H9 (cell line): ENCODE results near the gene PDXP. TPM values are rescaled to one million over a fixed set of nuclear protein-coding genes. Genes with fewer than 3 reads are reported as not detected.

ENCODE experiments used
- DNase-seq: peaks from one replicate; pipeline ENCODE4 v3.0.0-alpha.2; 2017
- H2AFZ ChIP-seq: one replicate; pipeline ENCODE4 v1.6.1; 2013; ENCODE audit warnings: mild to moderate bottlenecking, low read length, control low read depth, moderate library complexity
- H2AK5ac ChIP-seq: 2 replicates; pipeline ENCODE4 v1.6.1; 2013; ENCODE audit warnings: low read length, control low read depth, mixed read lengths; ENCODE audit not compliant: insufficient read length
- H2BK120ac ChIP-seq: one replicate; pipeline ENCODE4 v1.6.1; 2013; ENCODE audit warnings: low read depth, mild to moderate bottlenecking, low read length, control low read depth, inconsistent platforms; ENCODE audit not compliant: poor library complexity, severe bottlenecking
- H2BK12ac ChIP-seq: 2 replicates; pipeline ENCODE4 v1.6.1; 2013; ENCODE audit warnings: low read length, control low read depth, mixed read lengths, low read depth; ENCODE audit not compliant: insufficient read length
- H2BK15ac ChIP-seq: 2 replicates; pipeline ENCODE4 v1.6.1; 2013; ENCODE audit warnings: low read depth, low read length, control low read depth
- H2BK20ac ChIP-seq: one replicate; pipeline ENCODE4 v1.6.1; 2013; ENCODE audit warnings: low read depth, mild to moderate bottlenecking, low read length, control low read depth, inconsistent platforms; ENCODE audit not compliant: poor library complexity, severe bottlenecking
- H2BK5ac ChIP-seq: 2 replicates; pipeline ENCODE4 v1.6.1; 2013; ENCODE audit warnings: low read length, control low read depth, mixed read lengths; ENCODE audit not compliant: insufficient read length
- H3K14ac ChIP-seq: 2 replicates; pipeline ENCODE4 v1.6.1; 2013; ENCODE audit warnings: low read length, control low read depth; ENCODE audit not compliant: insufficient read depth
- H3K18ac ChIP-seq: 2 replicates; pipeline ENCODE4 v1.6.1; 2013; ENCODE audit warnings: low read depth, mild to moderate bottlenecking, mixed read lengths, low read length, control low read depth; ENCODE audit not compliant: insufficient read length
- H3K23ac ChIP-seq: 2 replicates; pipeline ENCODE4 v1.6.1; 2013; ENCODE audit warnings: low read length, control low read depth, mixed read lengths, low read depth; ENCODE audit not compliant: insufficient read length
- H3K23me2 ChIP-seq: 2 replicates; pipeline ENCODE4 v1.6.1; 2013; ENCODE audit warnings: low read depth, mild to moderate bottlenecking, mixed read lengths, low read length, control low read depth; ENCODE audit not compliant: insufficient read length, poor library complexity, severe bottlenecking
- H3K27ac ChIP-seq: 2 replicates; pipeline ENCODE4 v1.5.1; 2013; ENCODE audit warnings: low read length, control low read depth, mixed read lengths, low read depth; ENCODE audit not compliant: insufficient read length
- H3K27me3 ChIP-seq: 2 replicates; pipeline ENCODE4 v1.6.1; 2013; ENCODE audit warnings: low read length, control low read depth, inconsistent platforms; ENCODE audit not compliant: insufficient read depth
- H3K4ac ChIP-seq: 2 replicates; pipeline ENCODE4 v1.6.1; 2013; ENCODE audit warnings: low read depth, mild to moderate bottlenecking, control low read depth, inconsistent platforms, low read length, moderate library complexity
- H3K4me1 ChIP-seq: 2 replicates; pipeline ENCODE4 v1.6.1; 2013; ENCODE audit warnings: low read length, control low read depth, inconsistent platforms; ENCODE audit not compliant: insufficient read depth
- H3K4me2 ChIP-seq: 2 replicates; pipeline ENCODE4 v1.6.1; 2013; ENCODE audit warnings: low read length, control low read depth, mixed read lengths; ENCODE audit not compliant: insufficient read length, insufficient read depth
- H3K56ac ChIP-seq: 2 replicates; pipeline ENCODE4 v1.6.1; 2013; ENCODE audit warnings: low read depth, mild to moderate bottlenecking, mixed read lengths, low read length, control low read depth; ENCODE audit not compliant: insufficient read length
- H3K79me1 ChIP-seq: 2 replicates; pipeline ENCODE4 v1.6.1; 2013; ENCODE audit warnings: low read depth, mild to moderate bottlenecking, moderate library complexity, low read length, control low read depth, inconsistent platforms; ENCODE audit not compliant: insufficient read depth, poor library complexity, severe bottlenecking
- H3K79me2 ChIP-seq: 2 replicates; pipeline ENCODE4 v1.6.1; 2013; ENCODE audit warnings: low read length, control low read depth, inconsistent platforms; ENCODE audit not compliant: insufficient read depth
- H3K9ac ChIP-seq: 2 replicates; pipeline ENCODE4 v1.6.1; 2013; ENCODE audit warnings: low read length, control low read depth, mixed read lengths; ENCODE audit not compliant: insufficient read length; ENCODE audit errors: extremely low read depth
- H3K9me3 ChIP-seq: one replicate; pipeline ENCODE4 v1.6.1; 2013; ENCODE audit warnings: low read depth, low read length, inconsistent platforms; ENCODE audit not compliant: control insufficient read depth
- H3T11ph ChIP-seq: one replicate; pipeline ENCODE4 v1.6.1; 2013; ENCODE audit warnings: mild to moderate bottlenecking, low read length, control low read depth, inconsistent platforms
- H4K20me1 ChIP-seq: one replicate; pipeline ENCODE4 v1.6.1; 2013; ENCODE audit not compliant: control insufficient read depth, insufficient read length, insufficient read depth
- H4K5ac ChIP-seq: 2 replicates; pipeline ENCODE4 v1.6.1; 2013; ENCODE audit warnings: low read depth, mild to moderate bottlenecking, mixed read lengths, low read length, control low read depth; ENCODE audit not compliant: insufficient read length
- H4K8ac ChIP-seq: replicated peaks from 2 replicates; pipeline ENCODE4 v1.6.1; 2013; ENCODE audit warnings: low read length, control low read depth, mixed read lengths, low read depth; ENCODE audit not compliant: insufficient read length
- H4K91ac ChIP-seq: 2 replicates; pipeline ENCODE4 v1.6.1; 2013; ENCODE audit warnings: low read depth, mild to moderate bottlenecking, moderate library complexity, mixed read lengths, low read length, control low read depth; ENCODE audit not compliant: insufficient read length
- H3K27ac Mint-ChIP-seq, 3 experiments: 2 replicates in 2 of 3; 3 replicates in 1 of 3; pipeline ENCODE4 v1.8.0; 2020 to 2021; ENCODE audit warnings: mixed read lengths in 3 of 3, mild to moderate bottlenecking in 1 of 3, moderate library complexity in 1 of 3
- H3K27me3 Mint-ChIP-seq: 2 replicates; pipeline ENCODE4 v1.8.0; 2021; ENCODE audit warnings: low read depth, mild to moderate bottlenecking, moderate library complexity, mixed read lengths
- H3K36me3 Mint-ChIP-seq, 3 experiments: 2 replicates in 2 of 3; 3 replicates in 1 of 3; pipeline ENCODE4 v1.8.0; 2020 to 2021; ENCODE audit warnings: low read depth in 3 of 3, mixed read lengths in 3 of 3; ENCODE audit not compliant: insufficient read depth in 1 of 3
- H3K4me1 Mint-ChIP-seq, 2 experiments: 2 replicates each; pipeline ENCODE4 v1.8.0; 2020; ENCODE audit warnings: mixed read lengths in 2 of 2
- H3K4me3 Mint-ChIP-seq, 2 experiments: 2 replicates in 1 of 2; 3 replicates in 1 of 2; pipeline ENCODE4 v1.8.0; 2020 to 2021; ENCODE audit warnings: mild to moderate bottlenecking in 2 of 2, mixed read lengths in 2 of 2, moderate library complexity in 1 of 2
- H3K9me3 Mint-ChIP-seq, 2 experiments: 2 replicates in 1 of 2; 3 replicates in 1 of 2; pipeline ENCODE4 v1.8.0; 2020; ENCODE audit warnings: mild to moderate bottlenecking in 2 of 2, mixed read lengths in 2 of 2, moderate library complexity in 1 of 2
- CTCF ChIP-seq: fragments of 200-600 bp; sonication (generic); conservative IDR thresholded peaks from 3 replicates; pipeline ENCODE4 v1.8.0; 2021; ENCODE audit warnings: antibody characterized with exemption, mild to moderate bottlenecking
- WGBS: extraction: QIAGEN DNeasy Blood & Tissue Kit; methylation state at CpG from one replicate; pipeline ENCODE4 v1.1.7; 2013; ENCODE audit warnings: missing lambda C conversion rate, low lambda C conversion rate, mixed read lengths; ENCODE audit not compliant: insufficient read length; ENCODE audit errors: extremely low coverage; 5-methylcytosine and 5-hydroxymethylcytosine counted together
- total RNA-seq: library from RNA; stranded (reverse); gene quantifications from 2 replicates; pipeline ENCODE4 v1.2.1, GENCODE V29; 2021

Gene PDXP
- total RNA-seq, 1 experiment from 2014 or later, result 41.0 TPM

GRCh38 chr22:37690901-37691504 lies 32.5 kb downstream of the PDXP start:
- Histone ChIP-seq H3K79me2 (no peaks in the 10 kb centered on the region; the same call in 1 of the 2 replicates), H3K27ac (no peak overlapping the region), H3T11ph (no peak overlapping the region), H3K23me2 (peaks cover 6% of the 10 kb centered on the region), H2AK5ac (no peak overlapping the region), H2AFZ (no peak overlapping the region), H2BK15ac (no peak overlapping the region), H3K56ac (no peak overlapping the region), H3K4me2 (no peak overlapping the region), H3K4me1 (peaks cover 1% of the 10 kb centered on the region; the same call in 1 of the 2 replicates), H3K14ac (no peak overlapping the region), H4K5ac (no peak overlapping the region), H4K91ac (no peak overlapping the region), H3K9me3 (no peaks in the 10 kb centered on the region), H2BK12ac (no peak overlapping the region), H3K23ac (no peak overlapping the region), H4K20me1 (no peaks in the 10 kb centered on the region), H3K27me3 (no peaks in the 10 kb centered on the region), H3K18ac (no peak overlapping the region), H3K79me1 (no peaks in the 10 kb centered on the region), H3K4ac (no peak overlapping the region), H2BK20ac (no peak overlapping the region), H2BK5ac (no peak overlapping the region), H2BK120ac (no peak overlapping the region), H3K9ac (no peak overlapping the region), H4K8ac (no peak overlapping the region)
- Mint-ChIP-seq H3K4me3 (no peak overlapping the region), H3K36me3 (peaks cover 19 to 49% (median 44%) of the 10 kb centered on the region in 3 experiments), H3K9me3 (no peaks in the 10 kb centered on the region), H3K27ac (no peak overlapping the region), H3K4me1 (peaks cover 10 to 15% of the 10 kb centered on the region in 2 experiments), H3K27me3 (peaks cover 1% of the 10 kb centered on the region; the same call in 1 of the 2 replicates)
- WGBS, result no CpG with 5 or more reads among the region's 18 CpGs
- DNase-seq, result no peak
- no peak for TF ChIP-seq CTCF
